Testis (tissue), 2 donors: ENCODE measurements around the gene AKNA.

Experiments used
- POLR2A ChIP-seq: fragments of 450-650 bp; IDR thresholded peaks from one replicate; pipeline ENCODE4 v1.6.1; 2017; ENCODE audit warnings: antibody characterized with exemption, mild to moderate bottlenecking, moderate library complexity
- TF ChIP-seq, protein P1 (sequence below), 3 experiments: fragments of 450-650 bp in 2 of 3; fragments of 200-600 bp in 1 of 3; sonication (generic) in 1 of 3; IDR thresholded peaks; one replicate each; pipeline ENCODE4 v1.5.1; 2016 to 2019; ENCODE audit warnings: antibody characterized with exemption in 3 of 3, mild to moderate bottlenecking in 2 of 3, moderate library complexity in 1 of 3

- TF ChIP-seq, protein P1, sequence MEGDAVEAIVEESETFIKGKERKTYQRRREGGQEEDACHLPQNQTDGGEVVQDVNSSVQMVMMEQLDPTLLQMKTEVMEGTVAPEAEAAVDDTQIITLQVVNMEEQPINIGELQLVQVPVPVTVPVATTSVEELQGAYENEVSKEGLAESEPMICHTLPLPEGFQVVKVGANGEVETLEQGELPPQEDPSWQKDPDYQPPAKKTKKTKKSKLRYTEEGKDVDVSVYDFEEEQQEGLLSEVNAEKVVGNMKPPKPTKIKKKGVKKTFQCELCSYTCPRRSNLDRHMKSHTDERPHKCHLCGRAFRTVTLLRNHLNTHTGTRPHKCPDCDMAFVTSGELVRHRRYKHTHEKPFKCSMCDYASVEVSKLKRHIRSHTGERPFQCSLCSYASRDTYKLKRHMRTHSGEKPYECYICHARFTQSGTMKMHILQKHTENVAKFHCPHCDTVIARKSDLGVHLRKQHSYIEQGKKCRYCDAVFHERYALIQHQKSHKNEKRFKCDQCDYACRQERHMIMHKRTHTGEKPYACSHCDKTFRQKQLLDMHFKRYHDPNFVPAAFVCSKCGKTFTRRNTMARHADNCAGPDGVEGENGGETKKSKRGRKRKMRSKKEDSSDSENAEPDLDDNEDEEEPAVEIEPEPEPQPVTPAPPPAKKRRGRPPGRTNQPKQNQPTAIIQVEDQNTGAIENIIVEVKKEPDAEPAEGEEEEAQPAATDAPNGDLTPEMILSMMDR (IDR thresholded peaks at IDR 0.05): no peak
- no peak for TF ChIP-seq POLR2A
Observed at GRCh38 chr9:114364134-114365041, 23.4 kb downstream of the AKNA start.
